Trophoblast cell (in vitro differentiated cells and primary cell): Measurements from ENCODE around the gene SERGEF.
A peak's percentile ranks its signal among the peaks of the same experiment; 100 is the strongest.

Experiments
- DNase-seq, 2 donors: peaks; one replicate each; pipeline ENCODE4 v3.0.0-alpha.2; 2016
- H2AFZ ChIP-seq: 2 replicates; pipeline ENCODE4 v1.6.1; 2013; ENCODE audit warnings: low read length, moderate library complexity, mild to moderate bottlenecking; ENCODE audit not compliant: insufficient read depth, poor library complexity
- H2AK5ac ChIP-seq: 2 replicates; pipeline ENCODE4 v1.6.1; 2013; ENCODE audit warnings: mild to moderate bottlenecking, low read length
- H2BK120ac ChIP-seq: 2 replicates; pipeline ENCODE4 v1.6.1; 2013; ENCODE audit warnings: low read length, mild to moderate bottlenecking, moderate library complexity; ENCODE audit not compliant: insufficient read depth, poor library complexity
- H2BK12ac ChIP-seq: 2 replicates; pipeline ENCODE4 v1.6.1; 2013; ENCODE audit warnings: mild to moderate bottlenecking, low read length, moderate library complexity
- H2BK5ac ChIP-seq: 2 replicates; pipeline ENCODE4 v1.6.1; 2013; ENCODE audit warnings: low read length, low read depth, moderate library complexity, mild to moderate bottlenecking; ENCODE audit not compliant: poor library complexity
- H3K14ac ChIP-seq: 2 replicates; pipeline ENCODE4 v1.6.1; 2013; ENCODE audit warnings: mild to moderate bottlenecking, low read length
- H3K18ac ChIP-seq: 2 replicates; pipeline ENCODE4 v1.6.1; 2013; ENCODE audit warnings: mild to moderate bottlenecking, low read length
- H3K23ac ChIP-seq: 2 replicates; pipeline ENCODE4 v1.6.1; 2013; ENCODE audit warnings: low read length
- H3K27ac ChIP-seq: 2 replicates; pipeline ENCODE4 v1.5.1; 2013; ENCODE audit warnings: low read depth, mild to moderate bottlenecking, inconsistent platforms, low read length, moderate library complexity
- H3K27me3 ChIP-seq: 2 replicates; pipeline ENCODE4 v1.6.1; 2013; ENCODE audit warnings: inconsistent platforms, mild to moderate bottlenecking, low read length, moderate library complexity; ENCODE audit not compliant: insufficient read depth
- H3K36me3 ChIP-seq, 2 experiments: 1 replicate in 1 of 2; 2 replicates in 1 of 2; pipeline ENCODE4 v1.6.1; 2013; ENCODE audit warnings: low read length in 2 of 2, mild to moderate bottlenecking in 2 of 2, moderate library complexity in 1 of 2; ENCODE audit not compliant: insufficient read depth in 2 of 2, control insufficient read depth in 1 of 2
- H3K4ac ChIP-seq: 2 replicates; pipeline ENCODE4 v1.6.1; 2013; ENCODE audit warnings: low read depth, mild to moderate bottlenecking, low read length, moderate library complexity
- H3K4me1 ChIP-seq, 2 experiments: 1 replicate in 1 of 2; 2 replicates in 1 of 2; pipeline ENCODE4 v1.6.1; 2013; ENCODE audit warnings: low read length in 2 of 2, mild to moderate bottlenecking in 2 of 2, moderate library complexity in 1 of 2; ENCODE audit not compliant: insufficient read depth in 2 of 2, control insufficient read depth in 1 of 2
- H3K4me2 ChIP-seq: 2 replicates; pipeline ENCODE4 v1.6.1; 2013; ENCODE audit warnings: inconsistent platforms, mild to moderate bottlenecking, low read length, moderate library complexity
- H3K4me3 ChIP-seq: 2 replicates; pipeline ENCODE4 v1.5.1; 2013; ENCODE audit warnings: mild to moderate bottlenecking, low read depth, low read length, inconsistent platforms
- H3K79me1 ChIP-seq: one replicate; pipeline ENCODE4 v1.6.1; 2013; ENCODE audit warnings: low read length
- H3K79me2 ChIP-seq: 2 replicates; pipeline ENCODE4 v1.6.1; 2013; ENCODE audit warnings: low read length, mild to moderate bottlenecking; ENCODE audit not compliant: control insufficient read depth, insufficient read depth, poor library complexity
- H3K9ac ChIP-seq: 2 replicates; pipeline ENCODE4 v1.6.1; 2013; ENCODE audit warnings: mild to moderate bottlenecking, low read length
- H3K9me3 ChIP-seq: 2 replicates; pipeline ENCODE4 v1.6.1; 2013; ENCODE audit warnings: low read depth, mild to moderate bottlenecking, control low read depth, inconsistent platforms, low read length; ENCODE audit not compliant: insufficient read depth
- H4K12ac ChIP-seq: 2 replicates; pipeline ENCODE4 v1.6.1; 2013; ENCODE audit warnings: low read depth, mild to moderate bottlenecking, low read length, moderate library complexity
- H4K8ac ChIP-seq: 2 replicates; pipeline ENCODE4 v1.6.1; 2013; ENCODE audit warnings: low read depth, mild to moderate bottlenecking, low read length, moderate library complexity
- H4K91ac ChIP-seq: one replicate; pipeline ENCODE4 v1.6.1; 2013; ENCODE audit warnings: low read depth, mild to moderate bottlenecking, low read length, moderate library complexity
- WGBS: extraction: QIAGEN DNeasy Blood & Tissue Kit; methylation state at CpG from one replicate; pipeline ENCODE4 v1.1.7; 2013; ENCODE audit warnings: missing lambda C conversion rate; ENCODE audit not compliant: insufficient read length, insufficient coverage; ENCODE audit errors: extremely low coverage; 5-methylcytosine and 5-hydroxymethylcytosine counted together

Gene SERGEF

DNA sequence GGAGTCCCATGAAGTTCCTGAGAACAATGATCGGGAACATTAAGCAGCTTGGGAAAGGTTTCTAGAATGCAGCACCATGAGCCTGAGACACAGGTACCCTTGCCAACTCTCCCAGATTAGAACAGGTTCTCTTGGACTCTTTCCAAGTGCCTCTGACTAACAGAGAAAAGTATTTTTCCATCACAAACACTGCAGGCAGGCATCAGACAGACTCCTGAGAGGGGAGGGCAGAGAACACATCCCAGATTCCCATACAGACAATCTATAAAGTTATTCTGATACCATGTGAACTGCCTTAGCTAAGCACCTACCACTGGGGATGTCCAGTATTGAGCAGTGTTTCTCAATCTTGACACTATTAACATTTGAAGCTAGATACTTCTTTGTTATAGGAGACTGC lies 27.3 kb downstream of the SERGEF start:
- peaks cover 2% of the 10 kb centered on the region in 2 experiments for H3K36me3 ChIP-seq
- no peak overlapping the region for H3K18ac ChIP-seq

GRCh38 chr11:17983569-17983968 lies 29.3 kb downstream of the SERGEF start:
- no peak overlapping the region for H2AFZ ChIP-seq
- H3K27me3 ChIP-seq, result no peaks in the 10 kb centered on the region
- H3K79me1 ChIP-seq, result no peaks in the 10 kb centered on the region
- H4K12ac ChIP-seq, result no peak overlapping the region
- no peak overlapping the region for H2BK12ac ChIP-seq
- H3K4me3 ChIP-seq, result no peak overlapping the region
- no peak overlapping the region for H3K27ac ChIP-seq
- H3K36me3 ChIP-seq, result peaks cover 2% of the 10 kb centered on the region in 2 experiments
- no peak overlapping the region for H3K4me2 ChIP-seq
- no peak overlapping the region for H4K8ac ChIP-seq
- H3K4me1 ChIP-seq, result peaks cover 0 to 2% of the 10 kb centered on the region in 2 experiments
- no peak overlapping the region for H3K14ac ChIP-seq
- no peak overlapping the region for H2BK120ac ChIP-seq
- H3K4ac ChIP-seq, result no peak overlapping the region
- WGBS, result no CpG with 5 or more reads among the region's 1 CpG
- no peak overlapping the region for H3K9ac ChIP-seq
- H4K91ac ChIP-seq, result no peak overlapping the region
- no peaks in the 10 kb centered on the region for H3K9me3 ChIP-seq
- no peak overlapping the region for H3K23ac ChIP-seq
- no peak overlapping the region for H2BK5ac ChIP-seq
- no peak for DNase-seq
- no peak overlapping the region for H3K18ac ChIP-seq
- H3K79me2 ChIP-seq, result no peaks in the 10 kb centered on the region
- no peak overlapping the region for H2AK5ac ChIP-seq

More for the DNA sequence above, 27.3 kb downstream of the SERGEF start:
- Histone ChIP-seq H2AK5ac (no peak overlapping the region), H3K79me1 (no peaks in the 10 kb centered on the region), H3K4me1 (peaks cover 0 to 2% of the 10 kb centered on the region in 2 experiments), H2BK120ac (no peak overlapping the region), H4K8ac (no peak overlapping the region), H3K27ac (no peak overlapping the region), H3K4ac (no peak overlapping the region), H3K9ac (no peak overlapping the region), H4K91ac (no peak overlapping the region), H3K79me2 (no peaks in the 10 kb centered on the region), H3K14ac (no peak overlapping the region), H4K12ac (no peak overlapping the region), H3K27me3 (no peaks in the 10 kb centered on the region), H2BK5ac (no peak overlapping the region), H3K4me2 (no peak overlapping the region), H2BK12ac (no peak overlapping the region), H2AFZ (no peak overlapping the region), H3K4me3 (no peak overlapping the region), H3K23ac (no peak overlapping the region), H3K9me3 (no peaks in the 10 kb centered on the region)
- WGBS, result no CpG with 5 or more reads among the region's 1 CpG
- DNase-seq, result peak in 1 of 2 donors; percentile 12

DNA sequence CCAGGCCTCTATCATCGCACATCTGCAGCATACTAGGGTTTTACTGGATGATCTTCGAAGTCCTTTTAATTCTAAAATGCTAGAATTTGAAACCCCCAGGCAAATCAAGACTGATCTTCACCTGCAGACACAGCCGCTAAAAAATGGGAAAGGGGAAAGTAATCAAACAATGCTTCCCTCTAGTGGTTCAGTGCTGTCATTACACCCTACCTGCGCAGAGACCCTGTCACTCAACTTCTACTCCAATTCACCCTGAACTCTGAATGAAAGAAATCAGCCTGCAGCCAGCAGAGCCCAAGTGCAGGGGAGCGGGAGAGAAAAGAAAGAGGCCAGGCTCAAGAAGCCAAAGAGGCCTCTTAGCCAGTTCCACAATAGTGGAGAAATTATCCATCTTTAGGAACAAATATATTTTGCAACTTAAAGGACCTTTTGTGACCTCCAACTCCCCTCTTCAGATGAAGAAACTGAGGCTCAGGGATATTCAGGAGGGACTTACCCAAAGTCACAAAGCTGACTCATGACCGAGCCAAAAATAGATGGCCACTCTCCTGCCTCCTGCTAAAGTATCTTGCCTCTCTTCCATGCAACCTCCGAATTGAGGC lies 33.0 kb downstream of the SERGEF start:
- no peak overlapping the region for H2BK12ac ChIP-seq
- H2BK5ac ChIP-seq, result no peak overlapping the region
- no peak overlapping the region for H3K14ac ChIP-seq
- no peaks in the 10 kb centered on the region for H3K79me2 ChIP-seq
- H3K27ac ChIP-seq, result no peak overlapping the region
- no peaks in the 10 kb centered on the region for H3K9me3 ChIP-seq
- no peak overlapping the region for H3K4me2 ChIP-seq
- no peaks in the 10 kb centered on the region for H3K4me1 ChIP-seq
- no peak overlapping the region for H3K4me3 ChIP-seq
- no peak overlapping the region for H3K4ac ChIP-seq
- H2AFZ ChIP-seq, result no peak overlapping the region
- H3K79me1 ChIP-seq, result no peaks in the 10 kb centered on the region
- no peak overlapping the region for H2AK5ac ChIP-seq
- WGBS, result no CpG with 5 or more reads among the region's 7 CpGs
- H2BK120ac ChIP-seq, result no peak overlapping the region
- no peaks in the 10 kb centered on the region for H3K36me3 ChIP-seq
- H3K9ac ChIP-seq, result no peak overlapping the region
- no peak overlapping the region for H3K23ac ChIP-seq
- peak; percentile 12 to 66 for DNase-seq
- no peak overlapping the region for H4K12ac ChIP-seq
- H4K8ac ChIP-seq, result no peak overlapping the region
- no peak overlapping the region for H4K91ac ChIP-seq
- H3K27me3 ChIP-seq, result no peaks in the 10 kb centered on the region
- H3K18ac ChIP-seq, result no peak overlapping the region

DNA sequence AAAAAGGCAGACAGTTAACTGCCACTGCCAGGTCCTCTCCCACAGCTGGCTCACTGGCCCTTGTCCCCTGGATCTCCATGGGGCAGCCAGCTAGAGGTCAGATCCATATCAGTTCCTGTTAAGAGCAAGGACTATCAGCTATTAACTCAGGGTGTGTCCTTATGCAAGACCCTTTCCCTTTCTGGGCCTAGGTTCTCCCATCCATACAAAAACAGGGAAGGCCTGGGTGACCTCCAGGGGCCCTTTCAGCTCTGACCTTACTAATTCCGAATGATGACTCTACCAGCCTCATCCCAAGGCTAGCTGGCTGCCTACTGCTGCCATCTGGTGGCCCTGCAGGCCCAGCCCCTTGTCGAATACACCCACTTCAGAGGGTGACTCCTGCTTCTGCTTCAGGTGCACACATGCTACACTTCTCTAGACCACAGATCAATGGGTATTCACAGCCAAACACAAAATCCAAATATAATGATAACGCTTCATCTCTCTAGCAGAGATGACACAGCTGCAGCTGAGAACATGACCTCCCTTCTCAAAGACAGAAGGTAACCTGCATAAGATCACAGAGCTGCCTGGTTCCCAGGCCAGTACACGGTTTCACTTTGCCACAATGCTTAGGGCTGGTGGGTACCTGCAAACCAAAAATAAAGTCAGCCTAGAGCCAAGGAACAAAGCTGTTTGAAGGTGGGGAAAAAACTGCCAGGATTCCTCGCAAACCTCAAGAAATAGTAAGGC lies 34.1 kb downstream of the SERGEF start:
- H3K23ac ChIP-seq, result no peak overlapping the region
- H3K9me3 ChIP-seq, result no peaks in the 10 kb centered on the region
- WGBS, result no CpG with 5 or more reads among the region's 5 CpGs
- H2AK5ac ChIP-seq, result no peak overlapping the region
- no peak overlapping the region for H3K14ac ChIP-seq
- H3K4me1 ChIP-seq, result no peaks in the 10 kb centered on the region
- peak; percentile 55 to 73 for DNase-seq
- H3K27me3 ChIP-seq, result no peaks in the 10 kb centered on the region
- H3K18ac ChIP-seq, result no peak overlapping the region
- no peak overlapping the region for H3K4me3 ChIP-seq
- no peaks in the 10 kb centered on the region for H3K79me1 ChIP-seq
- no peak overlapping the region for H4K12ac ChIP-seq
- H3K27ac ChIP-seq, result no peak overlapping the region
- H2BK120ac ChIP-seq, result no peak overlapping the region
- no peaks in the 10 kb centered on the region for H3K36me3 ChIP-seq
- H4K91ac ChIP-seq, result no peak overlapping the region
- no peak overlapping the region for H4K8ac ChIP-seq
- H2AFZ ChIP-seq, result no peak overlapping the region
- no peak overlapping the region for H2BK5ac ChIP-seq
- H3K9ac ChIP-seq, result no peak overlapping the region
- no peak overlapping the region for H3K4me2 ChIP-seq
- no peak overlapping the region for H3K4ac ChIP-seq
- no peak overlapping the region for H2BK12ac ChIP-seq
- no peaks in the 10 kb centered on the region for H3K79me2 ChIP-seq
